Measurements from ENCODE around the gene SLC24A1.

GRCh38 chr15:65631503-65631902 is 9.8 kb downstream of the SLC24A1 start:
- TF ChIP-seq CTCF (optimal IDR thresholded peaks at IDR 0.05 in 1 of 3, IDR thresholded peaks at IDR 0.05 in 1 of 3, conservative IDR thresholded peaks at IDR 0.05 in 1 of 3; ENCODE audit: extremely low read depth in 1 of 3, insufficient read depth in 2 of 3, low read length in 3 of 3) (no peak), EZH2 (IDR thresholded peaks at IDR 0.05; ENCODE audit: low read length) (no peak)

All from keratinocyte (primary cell).